ENCODE data around the gene DENND4A.
"Not testable (repeated sequence)": the region's sequence is repeated elsewhere in the genome, so short reads cannot be mapped to it uniquely, and the experiment has no call there.

DENND4A gene

GRCh38 chr15:65787260-65787659 lies 4.8 kb downstream of the DENND4A start:
- DNase-seq = no peak

DNA sequence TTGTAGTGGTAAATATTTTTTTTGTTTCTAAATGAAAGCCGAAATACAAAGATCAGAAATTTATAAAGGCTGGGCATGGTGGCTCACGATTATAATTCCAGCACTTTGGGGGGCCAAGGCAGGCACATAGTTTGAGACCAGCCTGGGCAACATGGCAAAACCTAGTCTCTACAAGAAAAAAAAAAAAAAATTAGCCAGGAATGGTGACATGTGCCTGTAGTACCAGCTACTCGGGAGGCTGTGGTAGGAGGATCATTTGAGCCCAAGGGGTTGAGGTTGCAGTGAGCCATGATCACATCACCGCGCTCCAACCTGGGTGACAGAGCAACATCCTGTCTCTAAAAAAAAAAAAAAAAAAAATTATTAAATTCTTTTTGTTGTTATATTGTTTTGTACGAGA lies 6.9 kb downstream of the DENND4A start:
- no peak for DNase-seq

GRCh38 chr15:65783872-65784271 lies 8.2 kb downstream of the DENND4A start:
- DNase-seq = no peak

- DNase-seq = no peak
Measured at GRCh38 chr15:65782096-65782495, 10.0 kb downstream of the DENND4A start.

DNA sequence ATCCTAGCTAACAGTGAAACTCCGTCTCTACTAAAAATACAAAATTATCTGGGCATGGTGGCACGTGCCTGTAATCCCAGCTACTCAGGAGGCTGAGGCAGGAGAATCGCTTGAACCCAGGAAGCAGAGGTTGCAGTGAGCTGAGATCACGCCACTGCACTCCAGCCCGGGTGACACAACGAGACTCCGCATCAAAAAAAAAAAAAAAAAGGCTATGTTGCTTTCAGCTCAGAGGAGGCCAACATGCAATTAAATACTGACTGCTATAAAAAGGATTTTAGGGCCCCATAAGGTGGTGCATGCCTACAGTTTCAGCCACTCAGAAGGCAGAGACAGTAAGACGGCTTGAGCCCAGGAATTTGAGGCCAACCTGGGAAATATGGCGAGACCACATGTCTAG lies 13.4 kb downstream of the DENND4A start:
- not testable (repeated sequence) for DNase-seq

GRCh38 chr15:65778269-65778668 lies 13.8 kb downstream of the DENND4A start:
- no peak for DNase-seq

DNA sequence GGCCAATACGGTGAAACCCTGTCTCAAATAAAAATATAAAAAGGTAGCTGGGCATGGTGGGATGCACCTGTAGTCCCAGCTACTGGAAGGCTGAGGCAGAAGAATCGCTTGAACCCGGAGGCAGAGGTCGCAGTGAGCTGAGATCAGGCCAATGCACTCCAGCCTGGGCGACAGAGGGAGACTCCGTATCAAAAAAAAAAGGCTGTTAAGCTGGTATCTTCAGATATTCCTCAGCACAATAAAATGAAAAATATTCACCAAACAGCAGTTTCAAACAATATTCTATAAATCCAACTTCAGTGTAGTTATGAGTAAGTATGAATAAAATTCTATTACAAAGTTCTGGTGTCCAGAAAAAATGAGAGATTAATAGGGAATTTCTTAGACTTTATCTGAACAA lies 14.2 kb downstream of the DENND4A start:
- DNase-seq = no peak

- DNase-seq = no peak
Measured at GRCh38 chr15:65777053-65777452, 15.0 kb downstream of the DENND4A start.

DNA sequence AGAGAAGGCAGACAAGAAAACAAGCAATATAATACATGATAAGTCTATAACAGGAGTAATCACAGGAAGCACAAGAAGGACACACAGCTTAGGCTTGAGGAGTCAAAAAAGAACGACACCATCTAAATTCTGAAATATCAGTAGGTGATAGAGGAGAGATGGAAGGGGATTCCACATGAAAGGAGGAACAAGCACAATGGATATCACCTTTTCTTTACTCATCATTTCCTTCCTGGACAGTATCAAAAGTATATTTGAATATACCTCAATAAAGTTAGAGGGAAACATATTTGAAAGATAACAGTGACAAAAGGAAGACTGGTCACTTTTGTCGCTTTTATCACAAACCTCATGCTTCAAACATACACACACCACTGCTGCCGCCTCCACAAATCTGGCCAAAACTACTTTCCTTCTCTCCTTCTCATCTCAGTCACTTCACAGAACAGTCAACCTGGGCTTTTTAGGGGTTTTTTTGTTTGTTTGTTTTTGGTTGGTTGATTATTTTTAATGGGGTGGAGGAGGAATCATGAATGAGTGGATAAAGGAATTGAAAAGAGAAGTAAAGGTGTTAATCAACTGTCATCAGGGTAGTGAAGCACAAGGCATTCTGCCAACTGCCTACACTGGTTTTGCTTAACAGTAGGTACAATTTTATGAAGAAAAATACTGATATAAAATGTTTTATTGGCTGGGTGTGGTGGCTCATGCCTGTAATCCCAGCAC lies 18.5 kb downstream of the DENND4A start:
- DNase-seq = no peak

DNA sequence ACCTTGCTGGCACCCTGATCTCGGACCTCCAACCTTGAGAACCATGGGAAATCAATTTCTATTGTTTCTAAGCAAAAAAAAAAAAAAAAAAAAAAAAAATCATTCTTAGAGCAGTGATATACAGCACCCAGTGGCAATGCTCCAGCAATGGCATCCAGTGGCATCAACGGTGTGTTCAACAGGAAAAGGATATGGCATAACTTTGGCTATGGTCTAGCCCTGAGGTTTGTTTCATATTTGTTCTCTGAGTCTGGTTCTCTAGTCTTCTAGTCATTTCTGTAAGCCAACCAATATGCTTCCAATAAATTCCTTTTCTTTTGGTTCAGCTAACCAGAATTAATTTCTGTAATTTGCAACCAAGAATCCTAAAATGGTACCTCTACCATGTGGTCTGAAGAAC lies 19.2 kb downstream of the DENND4A start:
- DNase-seq = no peak

GRCh38 chr15:65771870-65772269 lies 20.2 kb downstream of the DENND4A start:
- no peak for DNase-seq

GRCh38 chr15:65769482-65769881 lies 22.6 kb downstream of the DENND4A start:
- DNase-seq = no peak

GRCh38 chr15:65767895-65768294 lies 24.2 kb downstream of the DENND4A start:
- no peak for DNase-seq

GRCh38 chr15:65767264-65767595 lies 24.9 kb downstream of the DENND4A start:
- no peak for DNase-seq

- DNase-seq = no peak
Measured at GRCh38 chr15:65766422-65767263, 25.4 kb downstream of the DENND4A start.

GRCh38 chr15:65765106-65765505 lies 27.0 kb downstream of the DENND4A start:
- no peak for DNase-seq

DNA sequence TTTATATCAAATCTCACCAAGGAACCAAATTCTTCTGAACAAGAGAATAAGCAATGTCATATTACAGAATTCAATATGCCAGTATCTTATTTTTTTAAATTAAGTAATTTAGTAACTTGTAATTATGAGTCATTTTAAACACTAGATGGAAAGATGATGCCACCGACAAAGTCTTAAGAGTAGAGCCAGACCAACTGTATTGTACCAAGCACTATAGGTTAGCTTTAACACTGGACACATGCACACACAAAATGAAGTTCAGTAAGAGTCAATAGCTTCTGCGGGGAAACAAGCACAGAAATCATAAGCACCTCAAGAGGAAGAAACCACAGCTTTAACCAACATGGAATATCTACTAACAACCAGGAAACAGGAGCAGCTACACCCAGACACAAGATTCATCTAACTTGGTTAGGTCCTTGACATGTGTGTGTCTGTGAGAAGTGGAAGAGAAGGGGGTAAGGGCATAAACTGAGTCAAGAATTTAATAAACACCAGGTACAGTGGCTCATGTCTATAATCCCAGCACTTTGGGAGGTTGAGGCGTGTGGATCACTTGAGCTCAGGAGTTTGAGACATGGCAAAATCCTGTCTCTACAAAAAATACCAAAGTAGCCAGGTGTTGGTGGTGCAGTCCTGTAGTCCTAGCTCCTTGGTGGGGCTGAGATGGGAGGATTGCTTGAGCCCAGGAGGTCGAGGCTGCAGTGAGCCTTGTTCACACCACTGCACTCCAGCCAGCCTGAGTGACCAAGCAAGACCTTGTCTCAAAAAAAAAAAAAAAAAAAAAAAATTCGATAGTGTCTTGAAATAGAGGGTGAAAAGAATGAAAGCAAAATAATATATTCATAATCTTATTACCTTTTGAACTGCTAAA lies 28.9 kb downstream of the DENND4A start:
- no peak for DNase-seq

DNA sequence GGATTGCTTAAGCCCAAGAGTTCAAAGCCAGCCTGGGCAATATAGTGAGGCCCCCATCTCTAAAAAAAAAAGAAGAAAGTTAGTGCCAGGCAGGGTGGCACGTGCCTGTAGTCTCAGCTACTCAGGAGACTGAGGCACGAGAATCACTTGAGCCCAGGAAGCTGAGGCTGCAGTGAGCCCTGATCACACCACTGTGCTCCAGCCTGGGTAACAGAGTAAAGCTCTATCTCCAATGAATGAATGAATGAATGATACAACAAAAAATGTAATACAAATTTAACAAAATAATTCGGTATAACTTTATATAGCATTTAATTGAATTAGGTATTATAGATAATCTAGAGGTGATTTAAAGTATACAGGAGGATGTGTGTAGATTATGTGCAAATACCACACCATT lies 29.7 kb downstream of the DENND4A start:
- no peak for DNase-seq

GRCh38 chr15:65761210-65761926 lies 30.7 kb downstream of the DENND4A start:
- DNase-seq = no peak

- no peak for DNase-seq
Measured at GRCh38 chr15:65759441-65759840, 32.7 kb downstream of the DENND4A start.

DNA sequence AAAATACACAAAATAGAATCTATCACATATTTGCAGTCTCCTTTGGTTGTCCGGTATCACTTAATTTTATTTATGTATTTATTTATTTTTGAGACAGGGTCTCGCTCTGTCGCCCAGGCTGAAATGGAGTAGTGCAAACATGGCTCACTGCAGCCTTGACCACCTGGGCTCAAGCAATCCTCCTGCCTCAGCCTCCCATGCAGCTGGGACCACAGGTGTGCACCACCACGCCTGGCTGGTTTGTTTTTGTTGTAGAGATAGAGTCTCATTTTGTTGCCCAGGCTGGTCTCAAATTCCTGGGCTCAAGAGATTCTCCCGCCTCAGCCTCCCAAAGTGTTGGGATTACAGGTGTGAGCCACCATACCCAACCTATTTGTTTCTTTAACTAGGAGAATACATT lies 33.9 kb downstream of the DENND4A start:
- no peak for DNase-seq

GRCh38 chr15:65757256-65757655 lies 34.8 kb downstream of the DENND4A start:
- DNase-seq = no peak

GRCh38 chr15:65752151-65752700 lies 39.9 kb downstream of the DENND4A start:
- DNase-seq = no peak

All from activated effector memory CD4-positive, alpha-beta T cell treated with Interleukin-2 at 50 U/mL for 16 hours (primary cell).